ENCODE data around the gene ACBD7. TPM values are rescaled to one million over a fixed set of nuclear protein-coding genes. Genes with fewer than 3 reads are reported as not detected.

Gene ACBD7
- total RNA-seq, 1 donor from 2014 or later = not detected

DNA sequence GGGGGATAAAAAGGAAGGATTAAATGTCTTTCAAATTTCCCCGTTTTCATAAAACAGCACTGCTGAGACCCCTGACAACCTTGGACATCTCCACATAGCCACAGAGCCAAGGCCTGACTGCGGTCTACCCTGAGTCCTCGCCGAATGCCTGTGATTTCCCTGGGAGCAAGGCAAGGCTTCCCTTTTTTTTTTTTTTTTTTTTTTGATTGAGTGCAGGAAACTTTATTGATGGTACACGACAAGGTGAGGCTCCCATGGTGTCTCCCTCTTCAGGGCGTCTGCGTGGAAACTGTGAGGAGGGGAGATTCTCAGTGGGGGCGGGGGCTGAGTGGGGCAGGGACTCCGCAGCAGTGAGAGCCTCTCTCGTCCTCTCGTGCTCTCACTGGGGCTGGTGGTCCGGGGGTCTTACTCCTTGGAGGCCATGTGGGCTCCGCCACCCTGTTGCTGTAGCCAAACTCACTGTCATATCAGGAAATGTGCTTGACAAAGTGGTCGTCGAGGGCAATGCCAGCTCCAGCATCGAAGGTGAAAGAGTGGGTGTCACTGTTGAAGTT is 4.4 kb upstream of the ACBD7 start:
- no peak for ATAC-seq
- DNase-seq (ENCODE audit: low spot score) = no peak

DNA sequence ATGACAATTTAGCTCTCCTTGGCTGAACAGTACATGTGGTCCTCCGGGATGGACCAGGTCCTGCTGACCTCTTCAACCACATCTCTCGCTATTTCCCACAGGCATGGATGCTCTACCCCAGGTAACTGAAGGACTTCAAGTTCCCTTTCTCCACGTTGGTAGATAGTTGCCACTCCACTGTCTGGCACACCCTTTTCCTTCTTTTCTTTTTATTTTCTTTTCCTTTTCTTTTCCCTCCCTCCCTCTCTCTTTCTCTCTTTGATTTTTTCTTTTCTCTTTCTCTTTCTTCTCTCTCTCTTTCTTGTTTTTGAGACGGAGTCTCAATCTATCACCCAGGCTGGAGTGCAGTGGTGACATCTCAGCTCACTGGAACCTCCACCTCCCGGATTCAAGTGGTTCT is 2.8 kb upstream of the ACBD7 start:
- no peak for DNase-seq (ENCODE audit: low spot score)
- no peak for ATAC-seq

DNA sequence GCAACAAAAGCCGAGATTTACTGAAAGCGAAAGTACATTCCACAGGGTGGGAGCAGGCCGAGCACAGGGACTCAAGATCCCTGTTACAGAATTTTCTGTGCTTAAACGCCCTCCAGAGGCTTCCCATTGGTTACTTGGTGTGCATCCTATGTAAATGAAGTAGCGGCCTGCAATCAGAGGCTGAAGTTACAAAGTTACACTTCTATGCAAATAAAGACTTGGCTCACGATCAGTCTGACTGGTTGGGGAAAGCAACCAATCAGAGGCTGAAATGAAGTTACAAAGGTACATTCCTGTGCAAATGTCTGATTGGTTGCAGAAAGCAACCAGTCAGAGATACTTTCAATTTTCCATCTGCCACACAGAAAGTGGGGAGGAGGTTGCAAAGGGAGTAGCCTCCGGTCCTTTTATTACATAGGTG is 4.1 kb downstream of the ACBD7 start:
- ATAC-seq (peak; percentile 86), DNase-seq (ENCODE audit: low spot score) (peak; percentile 62)

DNA sequence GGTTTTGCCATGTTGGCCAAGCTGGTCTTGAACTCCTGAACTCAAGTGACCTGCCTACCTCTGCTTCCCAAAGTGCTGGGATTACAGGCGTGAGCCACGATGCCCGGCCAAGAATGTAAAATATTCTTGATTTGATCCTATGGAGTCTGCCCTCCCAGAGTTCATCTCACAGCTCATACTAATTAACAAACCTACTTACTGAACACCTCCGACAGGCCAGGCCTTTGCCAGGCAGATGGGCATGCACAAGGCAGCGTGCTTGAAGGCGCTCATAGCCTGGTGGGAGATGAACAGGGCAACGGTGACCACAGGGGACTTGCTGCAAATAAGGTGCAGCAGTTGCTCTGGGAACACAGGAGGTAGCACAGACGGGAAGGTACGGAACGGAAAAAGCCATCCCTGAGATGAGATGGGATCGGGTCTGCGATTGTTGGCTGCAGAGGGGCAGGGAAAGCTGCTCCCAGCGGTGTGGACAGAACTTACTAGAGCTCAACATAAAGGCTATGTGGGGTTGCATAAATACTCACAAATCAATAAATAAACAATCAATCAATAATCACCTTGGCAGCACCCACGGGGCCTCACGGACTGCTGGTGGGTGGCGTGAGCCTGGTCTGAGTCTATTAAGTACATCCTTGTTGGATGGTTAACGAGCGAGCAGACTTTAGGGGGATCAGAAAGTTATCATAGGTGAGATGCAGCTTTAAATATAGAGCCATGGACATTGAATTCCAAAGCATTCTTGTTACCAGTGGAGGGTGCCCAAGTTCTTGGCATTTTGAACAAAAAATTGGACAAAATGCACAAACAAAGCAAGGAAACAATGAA is 4.7 kb downstream of the ACBD7 start:
- ATAC-seq (no peak), DNase-seq (ENCODE audit: low spot score) (peak; percentile 36)

DNA sequence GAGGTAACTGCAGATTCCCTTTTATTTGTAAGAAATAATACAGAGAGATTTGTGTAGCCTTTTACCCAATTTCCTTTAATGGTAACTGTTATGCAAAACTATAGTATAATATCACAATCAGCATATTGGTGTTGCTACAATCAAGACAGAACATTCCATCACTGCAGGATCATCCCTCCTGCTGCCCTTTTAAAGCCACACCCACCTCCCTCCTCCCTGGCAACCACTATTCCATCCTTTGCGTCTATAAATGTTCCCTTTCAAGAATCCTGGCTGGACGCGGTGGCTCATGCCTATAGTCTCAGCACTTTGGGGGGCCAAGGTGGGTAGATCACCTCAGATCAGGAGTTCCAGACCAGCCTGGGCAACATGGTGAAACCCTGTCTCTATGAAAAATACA is 13.2 kb downstream of the ACBD7 start:
- DNase-seq (ENCODE audit: low spot score) (peak; percentile 15), ATAC-seq (no peak)

DNA sequence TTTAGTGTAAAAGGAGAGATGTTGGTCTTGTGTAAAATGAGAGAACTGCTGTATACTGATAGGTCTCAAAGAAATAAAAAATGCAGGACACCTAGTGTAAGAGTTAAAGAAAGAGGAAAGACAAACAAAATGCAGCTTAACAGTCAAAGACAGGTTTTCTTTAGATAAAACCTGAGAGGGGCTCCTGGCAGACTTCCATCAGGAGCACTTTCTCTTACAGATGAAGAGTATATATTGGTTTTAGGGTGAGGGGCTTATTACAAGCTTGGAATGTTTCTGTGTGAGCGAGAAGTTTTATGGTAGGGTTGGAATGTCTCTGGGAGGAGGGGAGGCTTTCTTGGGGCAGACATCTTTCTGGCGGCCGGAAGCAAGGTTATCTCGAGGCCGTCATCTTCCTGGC is 16.2 kb downstream of the ACBD7 start:
- DNase-seq (ENCODE audit: low spot score) = no peak
- no peak for ATAC-seq

DNA sequence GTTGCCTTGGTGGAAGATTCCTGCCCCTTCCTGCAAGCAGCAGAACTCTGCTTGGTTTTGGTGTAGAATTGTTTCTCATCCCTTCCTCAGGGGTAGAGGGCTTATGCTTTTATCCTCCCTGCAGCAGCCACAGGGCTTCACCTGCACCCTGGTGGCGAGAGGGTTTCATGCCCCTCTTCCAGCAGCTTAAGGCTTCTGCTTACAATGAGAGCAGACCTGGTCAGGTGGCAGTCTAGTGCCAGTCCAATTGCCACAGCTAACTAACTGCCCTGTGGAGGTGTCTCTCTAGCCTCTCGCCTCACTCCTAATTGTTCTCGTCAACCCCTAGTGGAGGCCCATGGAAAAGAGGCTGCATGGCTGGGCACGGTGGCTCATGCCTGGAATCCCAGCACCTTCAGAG is 19.3 kb downstream of the ACBD7 start:
- DNase-seq (ENCODE audit: low spot score) (no peak), ATAC-seq (no peak)

DNA sequence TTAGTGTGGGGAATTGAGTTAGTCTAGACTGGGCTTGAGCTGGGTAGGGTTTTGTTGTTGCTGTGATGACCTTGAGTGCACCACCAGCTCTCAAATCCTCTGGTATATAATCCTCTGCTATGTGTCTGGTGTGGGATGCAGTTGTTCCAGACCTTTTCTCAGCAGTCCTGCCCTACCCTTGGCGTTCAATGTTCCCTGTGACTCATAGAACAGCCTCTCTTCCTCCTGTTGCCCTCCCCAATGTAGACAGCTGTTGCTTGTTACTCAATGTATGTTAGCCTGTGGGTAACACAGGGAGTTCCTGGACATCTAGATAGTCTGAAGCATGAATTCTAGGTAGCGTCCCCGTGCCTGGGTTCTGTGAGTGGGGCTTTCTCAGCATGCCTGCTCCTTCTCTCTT is 19.8 kb downstream of the ACBD7 start:
- ATAC-seq = no peak
- no peak for DNase-seq (ENCODE audit: low spot score)

DNA sequence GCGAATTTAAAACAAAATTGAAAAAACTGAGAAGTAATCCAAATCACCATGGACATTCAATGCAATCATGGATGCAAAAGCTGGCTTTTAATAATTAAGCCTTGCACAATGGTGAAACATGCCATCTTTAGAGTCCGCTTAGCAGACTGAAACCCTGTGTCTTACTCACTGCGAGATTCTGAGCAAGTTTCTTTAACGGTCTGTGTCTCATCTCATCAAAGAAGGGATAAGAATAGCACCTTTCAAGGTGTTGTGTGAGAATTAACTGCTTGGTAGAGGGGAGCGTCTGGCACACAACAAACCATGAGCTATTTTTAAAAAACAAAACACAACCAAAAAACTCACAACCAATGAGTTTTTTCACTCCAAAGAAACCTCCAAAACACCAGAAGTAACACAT is 21.4 kb downstream of the ACBD7 start:
- ATAC-seq (no peak), DNase-seq (ENCODE audit: low spot score) (no peak)

DNA sequence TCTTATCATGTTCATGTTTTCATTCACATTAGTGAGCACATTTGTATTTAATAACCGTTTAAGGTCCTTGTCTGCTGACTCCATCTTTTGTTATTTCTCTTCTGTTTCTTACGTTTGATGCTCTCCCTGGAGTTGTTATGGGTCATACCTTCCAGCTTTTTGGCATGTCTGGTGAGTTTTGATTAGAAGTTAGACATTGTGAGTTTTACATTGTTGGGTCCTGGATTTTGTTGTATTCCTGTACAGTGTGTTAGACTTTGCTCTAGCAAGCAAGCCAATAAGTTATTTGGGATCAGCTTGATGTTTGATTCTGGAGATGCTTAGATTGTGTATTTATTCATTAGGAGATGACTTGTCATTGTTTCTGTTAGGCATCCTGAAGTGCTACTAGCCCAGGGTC is 27.9 kb downstream of the ACBD7 start:
- DNase-seq (ENCODE audit: low spot score) (no peak), ATAC-seq (no peak)

DNA sequence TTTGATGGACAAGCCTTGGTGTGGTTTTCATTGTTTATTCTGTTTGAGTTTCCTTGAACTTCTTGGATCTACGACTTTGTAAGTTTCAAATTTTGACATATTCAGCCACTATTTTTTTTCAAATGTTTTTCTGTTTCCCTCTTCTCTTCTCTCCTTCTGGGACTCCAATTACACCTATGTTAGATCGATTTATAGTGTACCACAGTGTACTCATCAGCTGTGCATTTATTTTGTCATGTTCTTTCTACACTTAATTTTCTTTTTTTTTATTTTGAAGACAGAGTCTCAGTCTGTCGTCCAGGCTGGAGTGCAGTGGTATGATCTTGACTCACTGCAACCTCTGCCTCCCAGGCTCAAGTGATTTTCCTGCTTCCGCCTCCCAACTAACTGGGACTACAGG is 28.7 kb downstream of the ACBD7 start:
- no peak for DNase-seq (ENCODE audit: low spot score)
- ATAC-seq = no peak

DNA sequence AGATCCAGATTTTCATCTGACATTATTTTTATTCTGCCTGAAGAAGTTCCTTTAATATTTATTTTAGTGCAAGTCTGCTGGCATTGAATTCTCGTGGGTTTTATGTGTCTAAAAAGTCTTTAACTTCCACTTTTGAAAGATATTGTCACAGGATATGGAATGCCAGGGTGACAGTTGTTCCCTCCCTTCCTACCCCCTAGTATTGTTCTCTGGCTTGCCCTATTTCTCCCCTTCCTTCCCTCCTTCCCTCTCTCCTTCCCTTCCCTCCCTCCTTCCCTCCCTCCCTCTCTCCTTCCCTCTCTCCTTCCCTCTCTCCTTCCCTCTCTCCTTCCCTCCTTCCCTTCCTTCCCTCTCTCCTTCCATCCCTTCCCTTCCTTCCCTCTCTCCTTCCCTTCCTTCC is 29.9 kb downstream of the ACBD7 start:
- no peak for DNase-seq (ENCODE audit: low spot score)

DNA sequence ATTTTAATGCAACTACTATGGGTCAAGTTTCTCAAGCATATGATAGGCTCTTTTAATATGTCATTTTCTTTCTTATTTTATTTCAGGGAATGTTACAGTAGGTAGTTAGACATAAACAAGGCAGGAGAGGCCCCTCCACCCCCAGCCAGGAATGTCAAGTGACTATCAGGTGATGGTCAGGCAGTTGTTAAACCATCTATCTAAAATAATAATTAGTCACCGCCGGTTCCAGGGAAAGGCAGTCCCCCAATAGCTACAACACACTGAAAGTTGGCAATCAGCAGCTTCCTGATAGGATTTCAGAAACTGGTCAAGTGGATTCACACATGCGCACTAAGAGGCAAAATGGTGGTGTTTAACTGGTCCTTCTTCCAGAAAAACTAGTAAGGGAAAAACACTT is 35.5 kb downstream of the ACBD7 start:
- no peak for DNase-seq (ENCODE audit: low spot score)

More for the DNA sequence above, 29.9 kb downstream of the ACBD7 start:
- no peak for ATAC-seq

DNA sequence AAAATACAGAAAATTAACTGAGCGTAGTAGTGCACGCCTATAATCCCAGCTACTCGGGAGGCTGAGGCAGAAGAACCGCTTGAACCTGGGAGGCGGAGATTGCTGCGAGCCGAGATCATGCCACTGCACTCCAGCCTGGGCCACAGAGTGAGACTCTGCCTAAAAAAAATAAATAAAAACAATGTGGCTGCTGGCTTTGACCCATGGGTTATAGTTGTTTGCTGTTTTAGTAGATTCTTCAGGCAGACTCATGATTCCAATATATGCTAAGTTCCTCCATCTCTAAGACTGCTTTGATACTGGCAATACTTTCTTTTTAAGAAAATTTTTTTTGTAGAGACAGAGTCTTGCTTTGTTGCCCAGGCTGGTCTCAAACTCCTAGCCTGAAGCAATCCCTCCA is 36.5 kb downstream of the ACBD7 start:
- no peak for DNase-seq (ENCODE audit: low spot score)
- ATAC-seq = no peak

More for the DNA sequence above, 35.5 kb downstream of the ACBD7 start:
- ATAC-seq = no peak

DNA sequence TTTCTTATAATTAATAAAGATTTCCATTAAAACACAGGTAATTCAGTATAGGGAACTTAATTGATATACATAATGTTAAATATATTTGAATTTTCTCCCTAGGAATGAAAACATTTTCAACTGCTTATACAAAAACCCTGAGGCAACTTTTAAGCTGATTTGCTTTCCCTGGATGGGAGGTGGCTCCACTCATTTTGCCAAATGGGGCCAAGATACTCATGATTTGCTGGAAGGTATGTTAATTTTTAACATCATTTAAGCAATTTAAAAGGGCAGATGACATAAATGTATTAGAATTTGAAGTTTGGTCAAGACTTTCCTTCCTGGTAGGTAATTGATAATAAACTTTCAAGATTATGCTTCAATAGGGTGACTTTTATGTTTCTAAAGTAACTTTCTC is 39.0 kb downstream of the ACBD7 start:
- no peak for DNase-seq (ENCODE audit: low spot score)
- no peak for ATAC-seq

DNA sequence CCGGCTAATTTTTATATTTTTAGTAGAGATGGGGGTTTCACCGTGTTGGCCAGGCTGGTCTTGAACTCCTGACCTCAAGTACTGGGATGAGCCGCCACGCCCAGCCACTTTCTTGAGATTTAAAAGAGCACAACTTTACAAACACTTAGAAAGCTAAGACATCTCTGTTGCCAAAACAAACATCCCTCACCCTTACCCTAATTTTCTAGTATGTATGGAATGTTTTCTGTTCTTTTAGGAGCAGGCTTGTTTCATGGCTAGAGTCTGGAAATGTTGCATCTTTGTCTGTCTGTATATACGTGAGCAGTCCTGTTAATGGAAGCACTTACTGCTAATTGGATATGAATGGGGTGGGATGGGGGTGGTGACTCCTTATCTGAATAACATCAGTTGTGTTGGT is 42.0 kb downstream of the ACBD7 start:
- no peak for ATAC-seq
- DNase-seq (ENCODE audit: low spot score) = no peak

DNA sequence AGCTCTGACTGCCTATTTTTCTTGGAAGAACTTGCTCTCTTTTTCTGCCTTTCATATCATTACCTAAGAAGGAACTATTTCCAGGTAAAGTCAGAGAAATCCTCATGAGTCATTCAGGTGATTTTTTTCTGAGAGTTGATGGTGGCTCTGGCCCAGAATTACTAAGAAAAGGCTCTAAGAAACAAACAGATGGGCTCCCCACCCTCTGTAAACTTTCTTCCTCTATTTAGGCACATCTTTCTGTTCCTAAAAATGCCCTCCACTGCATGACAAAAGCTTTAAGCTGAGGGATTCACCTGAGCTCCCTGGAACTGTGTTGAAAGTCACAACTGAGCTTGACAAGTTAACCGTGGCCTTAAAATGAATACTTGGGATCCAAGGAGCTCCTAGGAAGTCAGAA is 43.2 kb downstream of the ACBD7 start:
- DNase-seq (ENCODE audit: low spot score) (no peak), ATAC-seq (no peak)

DNA sequence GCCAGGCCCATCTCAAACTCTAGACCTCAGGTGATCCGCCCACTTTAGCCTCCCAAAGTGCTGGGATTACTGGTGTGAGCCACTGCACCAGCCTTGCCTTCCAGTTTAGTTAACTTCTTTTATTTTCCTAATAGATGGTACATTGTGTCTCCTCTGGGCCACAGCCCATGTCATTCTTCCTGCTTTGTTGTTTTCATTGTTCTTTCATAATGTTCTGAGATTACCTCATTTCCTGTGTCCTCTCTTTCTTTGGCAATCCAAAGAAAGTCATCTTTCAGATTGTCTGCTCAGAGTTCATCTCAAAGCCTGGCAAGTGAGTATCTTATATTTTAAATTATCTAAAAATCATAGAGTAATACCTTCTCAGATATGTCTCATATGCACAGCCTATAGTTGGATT is 44.9 kb downstream of the ACBD7 start, which contains the start of gene OLAH:
Gene OLAH, plus strand, starts transcription at position 270 of the 400 bp plus-strand sequence. CDS start 3,346 bp downstream, outside the sequence.
- ATAC-seq (no peak), DNase-seq (ENCODE audit: low spot score) (no peak)

DNA sequence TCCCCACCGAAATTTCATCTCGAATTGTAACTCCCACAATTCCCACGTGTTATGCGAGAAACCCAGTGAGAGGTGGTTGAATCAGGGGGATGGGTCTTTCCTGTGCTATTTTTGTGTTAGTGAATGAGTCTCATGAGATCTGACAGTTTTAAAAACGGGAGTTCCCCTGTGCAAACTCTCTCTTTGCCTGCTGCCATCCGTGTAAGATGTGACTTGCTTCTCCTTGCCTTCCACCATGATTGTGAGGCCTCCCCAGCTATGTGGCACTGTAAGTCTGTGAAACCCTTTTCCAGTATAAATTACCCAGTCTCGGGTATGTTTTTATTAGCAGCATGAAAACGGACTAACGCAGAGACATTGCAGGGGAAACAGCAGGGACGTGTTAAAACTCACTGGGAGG is 50.2 kb downstream of the ACBD7 start:
- no peak for ATAC-seq
- no peak for DNase-seq (ENCODE audit: low spot score)

DNA sequence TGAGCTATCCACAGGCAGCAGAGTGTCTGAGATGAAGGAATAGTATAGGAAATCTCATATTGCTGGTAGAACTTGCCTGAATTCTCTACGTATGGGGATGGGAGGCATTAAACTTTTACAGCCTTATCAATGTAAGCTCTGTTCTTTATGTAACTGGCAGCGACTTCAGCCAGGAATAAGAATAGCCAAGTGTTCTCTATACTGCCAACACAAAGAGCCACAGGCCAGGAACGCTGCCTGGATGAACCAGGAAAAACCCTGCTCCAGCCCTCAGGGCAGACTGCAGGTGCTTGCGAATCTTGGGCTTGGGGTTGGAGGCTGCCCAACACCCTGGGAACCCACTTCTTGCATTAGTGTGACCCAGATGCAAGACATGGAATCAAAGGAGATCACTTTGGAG is 50.9 kb downstream of the ACBD7 start:
- no peak for DNase-seq (ENCODE audit: low spot score)
- no peak for ATAC-seq

DNA sequence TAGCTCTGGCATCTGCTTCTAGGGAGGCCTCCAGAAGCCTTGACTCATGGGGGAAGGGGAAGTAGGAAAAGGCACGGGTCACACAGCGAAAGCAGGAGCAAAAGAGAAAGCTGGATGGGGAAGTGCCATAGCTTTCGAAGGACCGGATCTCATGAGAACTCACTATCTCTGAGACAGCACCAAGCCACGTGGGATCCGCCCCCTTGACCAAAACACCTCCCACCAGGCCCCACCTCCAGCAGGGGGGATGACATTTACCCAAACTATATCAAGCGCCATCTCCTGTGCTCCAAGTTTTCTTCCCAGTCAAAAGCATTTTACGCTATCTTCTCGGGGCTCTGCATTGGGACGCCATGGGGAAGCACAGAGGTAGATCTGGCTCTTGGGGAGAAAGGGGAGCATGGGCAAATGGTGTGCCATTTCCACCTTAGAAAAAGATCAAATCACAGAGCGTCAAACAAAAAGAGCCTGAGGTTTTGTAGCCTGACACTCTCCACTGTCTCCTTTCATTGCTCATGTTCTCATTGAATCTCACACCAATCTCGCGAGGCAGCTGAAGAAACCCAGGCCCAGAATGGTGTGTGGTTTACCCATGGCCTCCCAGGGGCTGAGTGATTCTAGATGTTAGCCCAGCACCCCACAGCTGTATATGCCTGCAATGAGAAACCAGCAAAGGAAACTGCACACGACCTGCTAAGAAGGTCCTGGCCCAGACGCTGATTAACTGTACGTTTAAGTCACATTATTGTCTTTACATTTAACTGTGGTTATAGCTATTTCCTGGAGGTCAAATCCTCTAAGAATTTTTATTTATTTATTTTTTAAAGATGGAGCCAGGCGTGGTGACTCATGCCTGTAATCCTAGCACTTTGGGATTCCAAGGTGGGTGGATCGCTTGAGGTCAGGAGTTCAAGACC is 52.9 kb downstream of the ACBD7 start:
- ATAC-seq = peak; percentile 53
- DNase-seq (ENCODE audit: low spot score) = peak; percentile 45

DNA sequence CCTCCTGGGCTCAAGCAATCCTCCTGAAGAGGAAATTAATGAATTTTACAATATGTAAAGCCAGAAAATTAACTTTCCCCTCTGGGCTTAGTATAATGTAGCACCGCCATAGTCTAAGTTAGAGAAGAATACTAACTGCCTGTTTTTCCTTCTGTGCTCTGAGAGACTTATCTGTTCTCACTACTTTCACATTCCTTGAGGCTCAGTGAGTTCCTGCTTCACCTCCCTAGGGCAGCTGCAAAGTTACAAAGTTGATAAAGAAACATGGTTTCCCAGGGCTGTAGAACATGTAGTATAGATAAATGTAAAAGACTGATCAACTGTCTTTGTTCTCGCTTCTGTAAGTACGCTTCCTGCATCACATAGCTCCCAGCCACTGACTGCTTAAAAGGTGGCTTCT is 60.8 kb downstream of the ACBD7 start:
- no peak for ATAC-seq
- no peak for DNase-seq (ENCODE audit: low spot score)

Measured in left lobe of liver (tissue), 2 donors.